Measurements from ENCODE around the gene TBC1D30. TPM values are rescaled to one million over a fixed set of nuclear protein-coding genes. Genes with fewer than 3 reads are reported as not detected.

TBC1D30 gene
- 0.72 and 4.0 TPM in 2 replicates for total RNA-seq

GRCh38 chr12:64824500-64825142 lies at the start of gene TBC1D30:
Gene TBC1D30 (plus strand): TSS chr12:64824647. CDS start chr12:64824880, 233 bp downstream.

Other genes starting within 250 kb of the TBC1D30 start
- 8.7 and 20.2 TPM in 2 replicates for gene RASSF3, start 214.2 kb upstream of the TBC1D30 start, total RNA-seq
- 101 and 120 TPM in 2 replicates for gene GNS, start 65.2 kb upstream of the TBC1D30 start, total RNA-seq

Data from tracheal epithelial cell (primary cell).